ENCODE measurements around the gene USP31. TPM values are rescaled to one million over a fixed set of nuclear protein-coding genes. Genes with fewer than 3 reads are reported as not detected.

USP31 gene
- total RNA-seq, 2 donors from 2014 or later: 13.0 to 18.9 TPM

DNA sequence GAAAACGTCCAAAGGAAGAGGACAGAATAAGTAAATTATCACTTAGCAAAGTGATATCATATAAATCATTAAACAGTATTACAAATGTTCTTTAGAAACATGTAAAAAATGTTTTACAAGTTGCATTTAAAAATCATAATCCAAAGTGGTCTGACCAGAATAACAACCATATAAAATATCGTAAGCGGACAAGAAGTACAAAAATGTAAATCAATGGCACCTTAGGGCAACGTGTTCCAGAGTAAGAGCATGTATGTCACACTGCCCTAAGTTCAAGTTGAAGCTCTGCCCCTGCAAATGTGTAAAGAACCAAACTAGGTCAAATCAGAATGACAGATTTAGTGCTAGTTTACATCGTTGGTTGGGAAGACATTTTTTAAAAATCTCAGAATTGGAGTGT, 11.4 kb downstream of the USP31 start:
- no peak for DNase-seq (ENCODE audit: low spot score)
- intact Hi-C loops (cut with DNase I): no loop called here

DNA sequence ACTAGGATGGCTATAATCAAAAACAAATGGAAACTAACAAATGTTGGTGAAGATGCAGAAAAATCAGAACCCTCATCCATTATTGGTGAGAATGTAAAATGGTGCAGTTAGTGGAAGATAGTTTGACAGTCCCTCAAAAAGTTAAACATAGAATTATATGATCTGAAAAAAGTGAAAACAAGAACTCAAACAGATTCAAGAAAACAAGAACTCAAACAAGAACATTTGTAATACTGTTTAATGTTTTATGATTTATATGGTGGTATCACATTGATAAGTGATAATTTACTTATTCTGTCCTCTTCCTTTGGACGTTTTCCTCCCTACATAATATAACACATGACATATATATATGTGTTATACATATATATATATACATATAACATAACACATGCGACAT, 12.0 kb downstream of the USP31 start:
- intact Hi-C loops (cut with DNase I): no loop called here
- no peak for DNase-seq (ENCODE audit: low spot score)

DNA sequence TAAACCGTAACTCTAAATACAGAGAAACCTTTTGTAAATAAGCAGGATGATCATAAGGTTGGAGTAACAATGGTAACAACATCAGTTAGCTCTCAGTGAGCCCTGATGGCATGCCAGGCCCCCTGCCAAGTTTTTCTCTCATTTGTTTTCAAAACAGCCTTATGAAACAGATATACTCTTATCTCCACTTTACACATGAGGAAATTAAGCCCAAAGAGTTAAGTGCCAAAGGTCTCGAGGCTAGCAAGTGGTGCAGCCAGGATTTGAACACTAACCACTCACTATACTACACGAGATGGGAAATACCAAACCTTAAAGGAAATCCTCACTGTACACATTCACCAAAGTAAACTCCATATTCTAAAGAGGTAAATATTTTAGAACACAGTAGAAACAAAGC, 15.0 kb downstream of the USP31 start:
- intact Hi-C loops (cut with DNase I): no loop called here
- no peak for DNase-seq (ENCODE audit: low spot score)

DNA sequence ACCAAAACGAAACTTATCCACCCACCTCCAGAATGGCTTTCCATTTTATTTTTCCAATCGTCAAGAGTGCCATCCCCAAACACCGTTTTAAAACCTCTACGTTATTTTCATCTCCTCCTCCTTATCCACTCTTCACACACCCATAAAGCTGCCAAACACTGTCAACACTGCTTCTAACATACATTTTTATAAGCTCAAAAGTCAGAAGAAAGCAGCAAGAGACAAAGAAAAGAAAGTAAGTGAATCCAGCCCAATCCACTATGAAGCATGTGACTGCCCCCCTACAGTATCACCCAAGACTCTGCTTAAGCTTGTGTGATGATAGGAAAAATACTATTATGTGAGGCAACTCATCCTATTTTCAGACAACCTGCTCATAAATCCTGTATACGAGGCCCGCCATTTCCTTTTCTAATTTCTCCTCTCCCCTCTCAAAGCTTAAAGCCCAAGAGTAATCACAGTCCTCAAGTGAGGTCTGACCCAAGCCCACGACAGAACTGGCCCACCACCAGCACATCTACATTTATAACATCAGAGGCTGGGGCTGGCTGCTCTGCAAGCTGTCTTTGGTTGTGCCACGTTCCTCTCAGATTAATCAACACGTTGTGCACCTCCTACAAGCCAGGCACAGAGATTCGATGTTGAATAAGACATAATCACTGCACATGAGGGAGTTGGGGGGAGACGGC, 16.3 kb downstream of the USP31 start:
- no peak for DNase-seq (ENCODE audit: low spot score)
- intact Hi-C loops (cut with DNase I): no loop called here

DNA sequence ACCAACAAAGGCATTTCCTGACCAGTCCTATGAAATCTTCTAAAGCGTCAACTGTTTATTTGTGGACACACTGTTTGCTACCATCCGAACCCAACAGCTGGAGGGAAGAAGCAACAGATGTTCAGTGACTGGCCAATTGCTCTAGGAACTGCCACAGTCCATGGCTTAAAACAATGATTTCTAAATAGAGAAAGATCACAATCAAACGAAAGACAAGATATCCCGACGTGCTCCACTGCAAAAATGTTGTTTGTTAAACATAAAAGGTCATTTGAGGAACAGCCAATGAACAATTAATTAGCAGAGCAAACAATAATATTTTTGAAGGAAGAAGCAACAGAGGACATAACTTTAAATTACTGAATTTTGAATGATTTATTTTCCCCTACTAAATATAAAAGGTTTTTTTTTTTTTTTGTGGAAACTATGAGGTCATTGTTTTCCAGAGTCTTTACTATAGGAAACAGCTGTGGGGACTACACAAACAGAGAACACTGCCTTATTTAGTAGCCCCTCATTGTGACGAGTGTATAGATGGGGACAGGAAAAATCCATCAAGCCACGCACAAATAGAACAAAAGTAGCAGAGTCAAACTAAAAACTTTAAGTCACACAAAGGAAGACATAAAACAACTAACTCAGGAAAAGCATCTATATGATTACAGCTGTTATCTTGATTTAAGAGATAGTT, 17.2 kb downstream of the USP31 start:
- no peak for DNase-seq (ENCODE audit: low spot score)
- intact Hi-C loops (cut with DNase I): no loop called here

DNA sequence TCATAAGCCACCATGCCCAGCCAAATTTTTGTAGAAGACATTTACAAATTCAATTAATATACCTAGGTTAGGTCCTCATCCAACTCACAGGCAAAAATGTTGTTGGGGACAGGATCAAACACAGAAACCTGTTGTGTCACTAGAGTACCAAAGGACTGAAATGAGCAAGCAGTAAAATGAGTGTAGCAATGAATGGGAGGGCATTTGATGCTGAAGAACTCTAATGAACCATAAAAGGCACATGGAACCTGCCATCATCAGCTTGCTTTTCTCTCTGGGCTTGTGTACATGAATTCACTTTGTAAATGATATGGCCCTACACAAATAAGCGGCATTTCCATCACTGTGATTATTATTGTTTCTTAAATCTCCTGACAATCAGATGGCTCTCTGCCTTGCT, 17.8 kb downstream of the USP31 start:
- intact Hi-C loops (cut with DNase I): no loop called here
- DNase-seq (ENCODE audit: low spot score): no peak

DNA sequence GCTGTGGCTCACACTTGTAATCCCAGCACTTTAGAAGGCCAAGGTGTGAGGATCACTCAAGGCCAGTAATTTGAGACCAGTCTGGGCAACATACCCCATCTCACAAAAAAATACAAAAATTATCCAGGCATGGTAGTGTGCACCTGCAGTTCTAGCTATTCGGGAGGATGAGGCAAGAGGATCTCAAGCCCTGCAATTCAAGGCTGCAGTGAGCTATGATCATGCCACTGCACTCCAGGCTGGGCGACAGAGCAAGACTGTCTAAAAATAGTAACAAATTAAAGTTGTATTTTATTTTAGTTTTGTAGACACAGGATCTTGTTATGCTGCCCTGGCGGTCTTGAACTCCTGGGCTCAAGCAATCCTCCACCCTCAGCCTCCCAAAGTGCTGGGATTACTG, 18.2 kb downstream of the USP31 start:
- DNase-seq (ENCODE audit: low spot score): no peak
- intact Hi-C loops (cut with DNase I): no loop called here

DNA sequence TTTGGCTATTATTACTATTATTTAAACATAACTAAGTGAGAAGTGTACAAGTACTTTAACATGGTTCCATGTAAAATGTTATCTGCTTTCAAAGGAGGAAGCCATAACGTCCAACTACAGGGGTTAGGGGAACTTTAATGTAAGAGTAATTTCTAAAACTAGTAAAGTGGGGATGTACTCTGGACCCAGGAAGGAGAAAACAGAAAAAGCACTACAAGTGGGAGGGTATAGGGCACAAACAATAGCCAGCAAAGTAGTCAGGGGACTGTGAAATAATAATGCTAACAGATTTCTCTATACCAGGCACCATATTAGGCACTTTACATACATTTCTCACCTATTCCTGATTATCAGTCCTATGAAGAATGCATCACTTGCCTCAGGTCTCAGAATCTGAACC, 19.6 kb downstream of the USP31 start:
- DNase-seq (ENCODE audit: low spot score): no peak
- intact Hi-C loops (cut with DNase I): no loop called here

DNA sequence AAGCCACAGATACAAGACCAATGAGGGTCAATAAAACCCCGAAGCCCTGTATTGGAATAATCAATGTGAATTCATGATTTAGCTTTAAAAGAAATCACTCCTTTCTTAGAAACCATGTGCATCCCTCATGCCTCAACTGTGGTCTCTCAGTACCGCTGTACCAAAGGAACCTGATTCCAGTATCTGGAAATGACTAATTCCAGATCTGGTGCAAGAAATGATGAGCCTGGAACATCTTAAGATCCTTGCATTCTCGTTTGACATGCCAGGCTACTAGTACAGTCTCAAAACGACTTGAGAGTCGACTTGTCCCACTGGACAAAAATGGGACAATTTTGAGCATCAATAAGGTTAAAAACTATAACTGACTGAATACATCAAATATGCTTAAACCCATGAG, 21.2 kb downstream of the USP31 start:
- DNase-seq (ENCODE audit: low spot score): no peak
- intact Hi-C loops (cut with DNase I): no loop called here

DNA sequence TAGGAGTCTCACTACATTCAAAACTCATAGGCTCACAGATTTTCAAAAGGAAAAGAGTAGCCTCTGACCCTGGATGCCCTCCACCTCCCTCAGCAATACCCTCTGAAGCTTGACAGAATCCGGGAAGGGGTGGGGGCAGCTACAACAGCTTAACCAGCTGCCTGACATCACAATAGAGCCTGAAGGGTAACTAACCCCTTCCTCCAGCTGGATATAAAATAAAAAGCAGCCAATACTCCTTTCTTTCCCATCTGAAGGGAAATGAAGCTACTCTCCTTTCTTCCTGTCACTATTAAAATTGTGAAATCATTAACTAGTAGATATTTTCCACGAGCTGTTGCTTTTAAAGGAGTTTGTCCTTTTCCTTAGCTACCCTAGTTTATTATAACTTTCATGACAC, 24.0 kb downstream of the USP31 start:
- intact Hi-C loops (cut with DNase I): no loop called here
- no peak for DNase-seq (ENCODE audit: low spot score)

DNA sequence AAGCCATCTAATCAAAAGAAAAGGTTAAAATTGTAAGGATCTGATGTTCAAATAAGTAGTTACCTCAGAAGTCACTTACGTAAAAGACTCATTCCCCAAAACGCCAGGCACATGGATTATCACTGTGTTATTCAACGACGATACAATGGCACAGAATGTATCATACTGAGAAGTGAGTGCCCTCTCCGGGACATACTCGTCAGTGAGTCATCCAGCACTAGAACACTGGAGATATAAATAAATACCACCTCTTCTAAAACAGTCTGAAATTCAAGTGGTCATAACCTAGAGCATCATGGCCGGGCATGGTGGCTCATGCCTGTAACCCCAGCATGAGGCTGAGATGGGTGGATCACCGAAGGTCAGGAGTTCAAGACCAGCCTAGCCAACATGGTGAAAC, 24.9 kb downstream of the USP31 start:
- intact Hi-C loops (cut with DNase I): no loop called here
- DNase-seq (ENCODE audit: low spot score): no peak

DNA sequence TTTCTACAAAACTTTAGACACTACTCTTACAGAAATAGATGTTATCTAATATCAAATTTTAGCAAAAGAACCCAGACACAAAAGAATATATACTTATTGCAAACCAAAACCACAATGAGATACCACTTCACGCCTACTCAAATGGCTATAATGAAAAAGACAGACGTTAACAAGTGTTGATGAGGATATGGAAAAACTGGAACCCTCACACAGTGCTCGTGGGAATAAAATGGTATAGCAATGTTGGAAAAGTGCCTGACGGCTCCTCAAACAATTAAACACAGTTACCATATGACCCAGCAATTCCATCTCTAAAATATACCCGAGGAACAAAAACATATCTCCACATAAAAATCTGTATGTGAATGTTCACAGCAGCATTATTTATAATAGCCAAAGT, 27.1 kb downstream of the USP31 start:
- intact Hi-C loops (cut with DNase I): no loop called here
- DNase-seq (ENCODE audit: low spot score): no peak

DNA sequence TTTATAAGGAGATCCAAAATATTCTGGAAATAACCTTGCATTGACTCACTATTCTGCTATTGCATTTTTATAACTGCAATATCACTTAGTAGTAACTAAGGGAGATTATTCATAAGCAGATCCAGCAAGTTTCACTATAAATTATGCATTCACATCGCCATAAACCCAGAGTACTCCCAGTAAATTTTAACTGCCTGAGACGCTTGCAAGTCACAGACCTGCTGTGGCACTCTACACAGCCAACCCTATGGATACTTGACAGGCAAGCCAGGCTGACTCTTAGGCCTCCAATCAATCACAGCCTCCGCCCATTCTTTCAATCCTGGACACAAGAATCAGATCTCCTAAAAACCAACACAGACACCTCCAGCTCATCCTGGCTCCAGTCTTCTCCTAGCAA, 28.2 kb downstream of the USP31 start:
- no peak for DNase-seq (ENCODE audit: low spot score)
- intact Hi-C loops (cut with DNase I): no loop called here

DNA sequence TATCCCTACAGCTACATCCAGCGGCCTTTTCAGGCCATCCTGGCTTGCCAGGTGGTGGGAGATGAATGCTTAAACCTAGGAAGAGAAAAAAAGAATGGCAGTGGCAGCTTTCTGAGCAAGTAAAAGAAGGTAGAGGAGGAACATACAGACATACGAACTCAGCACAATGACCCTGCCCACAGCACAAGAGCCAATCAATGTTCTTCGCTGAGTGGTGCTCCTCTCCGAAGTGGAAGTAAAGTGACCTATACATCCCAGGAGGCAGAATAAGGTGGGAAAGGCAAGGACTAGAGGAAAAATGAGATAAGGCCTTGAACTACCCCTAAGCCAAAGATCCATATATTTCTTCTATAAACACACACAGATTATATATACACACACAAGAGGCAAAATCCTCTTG, 28.7 kb downstream of the USP31 start:
- intact Hi-C loops (cut with DNase I): no loop called here
- no peak for DNase-seq (ENCODE audit: low spot score)

DNA sequence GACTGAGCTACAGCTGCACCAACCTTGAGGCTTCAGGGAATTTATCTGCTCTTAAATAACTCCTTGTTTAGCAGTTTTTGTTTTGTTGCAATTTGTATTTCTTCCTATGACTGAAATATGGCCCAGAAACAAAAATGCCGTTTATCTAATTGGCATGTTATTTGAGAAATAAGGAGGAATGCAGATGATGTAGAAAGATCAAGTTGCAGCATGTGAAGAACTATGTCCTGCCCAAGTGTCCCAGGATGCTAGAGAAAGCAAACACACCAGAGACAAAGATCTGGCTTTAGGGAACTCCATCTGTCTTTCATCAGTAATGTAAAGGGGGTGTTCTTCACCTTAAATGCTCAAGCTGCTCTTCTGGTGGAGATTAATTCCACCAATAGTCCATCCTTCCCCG, 29.7 kb downstream of the USP31 start:
- DNase-seq (ENCODE audit: low spot score): no peak
- intact Hi-C loops (cut with DNase I): no loop called here

DNA sequence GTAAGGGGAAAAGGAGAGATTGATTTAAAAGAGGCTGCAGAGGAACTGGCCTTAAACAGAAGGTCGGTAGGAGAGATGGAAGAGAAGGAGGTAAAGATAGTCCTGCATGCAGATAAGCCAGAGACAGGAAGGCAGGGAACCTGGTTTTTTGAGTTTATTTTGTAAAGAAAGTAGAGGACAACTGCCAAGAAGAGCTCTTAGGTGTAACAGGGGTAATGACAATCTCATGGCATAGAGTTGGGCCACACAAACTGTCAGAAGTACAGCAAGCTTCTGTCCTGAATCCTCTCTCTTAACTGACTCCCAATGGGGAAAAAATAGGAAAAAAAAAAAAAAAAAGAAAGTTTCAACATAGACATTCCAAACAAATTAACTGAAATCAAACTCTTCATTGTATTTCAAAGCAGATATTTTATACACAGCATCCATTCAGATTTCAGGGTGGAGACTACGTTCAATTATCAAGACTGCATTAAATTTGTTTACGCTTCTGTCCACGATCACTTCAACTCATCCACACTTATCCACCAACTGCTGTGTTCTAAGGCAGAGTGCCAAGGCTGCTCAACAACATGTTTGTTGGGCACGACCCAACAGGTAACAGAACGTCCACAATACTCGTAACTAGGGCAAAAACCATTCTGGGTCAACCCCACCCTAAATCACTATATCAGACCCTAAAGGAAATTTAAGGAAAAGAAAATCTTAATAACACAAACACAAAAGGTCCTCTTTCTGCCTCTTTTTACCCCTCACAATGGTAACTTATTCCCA, 34.9 kb downstream of the USP31 start:
- intact Hi-C loops (cut with DNase I): loop anchor here in 1 of 2 donors (5.0 kb wide), 1 partner anchor 1962 kb away; the partner anchor contains the start of gene DNAH3
- no peak for DNase-seq (ENCODE audit: low spot score)

DNA sequence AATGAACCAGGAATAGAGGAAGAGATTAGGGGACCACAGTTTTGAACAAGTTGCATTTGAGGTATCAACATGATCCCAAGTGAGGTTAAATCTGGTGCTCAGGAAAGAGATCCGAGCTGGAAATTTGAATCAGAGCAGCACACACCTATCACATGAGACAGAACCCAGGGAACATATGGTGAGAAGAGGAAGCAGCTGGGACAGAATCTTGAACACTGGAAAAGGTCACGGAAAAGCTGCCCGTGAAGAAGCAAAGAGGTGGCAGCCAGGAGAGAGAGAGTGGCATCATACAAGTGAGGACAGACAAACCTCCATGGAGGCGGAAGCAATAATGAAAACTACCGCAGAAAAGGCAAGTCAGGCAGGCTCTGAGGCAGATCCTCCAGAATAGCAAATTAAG, 36.1 kb downstream of the USP31 start:
- DNase-seq (ENCODE audit: low spot score): no peak
- intact Hi-C loops (cut with DNase I): loop anchor here in 1 of 2 donors (5.0 kb wide), 1 partner anchor 1961 kb away; the partner anchor contains the start of gene DNAH3

DNA sequence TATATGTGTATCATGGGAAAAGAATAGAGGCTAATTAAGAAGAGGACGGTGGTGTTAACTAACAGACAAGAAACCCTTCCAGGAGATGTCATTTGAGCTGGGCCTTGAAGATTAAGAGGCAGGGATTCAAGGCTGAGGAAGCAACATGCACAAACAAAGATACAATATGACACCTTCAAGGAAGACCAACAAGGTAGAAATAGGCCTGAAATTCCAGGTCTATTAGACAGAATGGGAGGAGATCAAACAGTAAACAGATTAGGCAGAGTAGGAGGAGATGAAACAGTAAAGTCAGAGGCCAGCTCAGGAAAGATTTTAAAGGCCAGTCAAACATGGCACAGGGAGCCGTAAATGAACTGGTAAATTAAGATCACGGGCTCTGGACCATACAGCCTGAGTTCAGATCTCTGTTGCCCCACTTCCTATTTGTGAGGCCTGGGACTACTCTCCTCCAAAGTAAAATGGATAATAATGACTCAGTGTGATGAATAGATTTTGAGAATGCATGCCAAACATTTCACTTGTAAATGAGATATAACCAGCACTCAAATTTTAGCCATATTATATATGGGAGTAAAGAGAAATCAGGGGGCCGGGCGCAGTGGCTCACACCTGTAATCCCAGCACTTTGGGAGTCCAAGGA, 38.9 kb downstream of the USP31 start:
- intact Hi-C loops (cut with DNase I): loop anchor here in 1 of 2 donors (5.0 kb wide), 1 partner anchor 1958 kb away; the partner anchor contains the start of gene DNAH3

DNA sequence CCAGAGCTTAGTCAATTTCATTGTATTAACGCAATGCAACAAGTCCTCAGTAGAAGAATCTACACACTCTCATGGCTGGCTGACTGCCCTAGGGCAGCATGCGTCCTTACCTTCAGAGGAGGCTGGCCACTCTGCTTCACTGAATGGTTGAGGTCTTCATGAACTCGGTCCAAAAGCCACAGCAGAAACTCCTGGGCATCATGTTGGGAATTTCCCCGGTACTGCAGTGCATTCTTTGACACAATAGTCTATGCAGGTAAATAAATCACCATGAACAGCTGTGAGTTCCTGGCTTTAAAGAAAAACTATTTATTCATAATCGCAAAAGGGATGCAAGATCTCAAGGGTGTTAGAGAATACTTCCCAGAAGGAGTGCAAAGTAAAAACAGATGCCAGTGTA, 41.3 kb downstream of the USP31 start:
- intact Hi-C loops (cut with DNase I): no loop called here

More for the DNA sequence above, 38.9 kb downstream of the USP31 start:
- DNase-seq (ENCODE audit: low spot score): no peak

DNA sequence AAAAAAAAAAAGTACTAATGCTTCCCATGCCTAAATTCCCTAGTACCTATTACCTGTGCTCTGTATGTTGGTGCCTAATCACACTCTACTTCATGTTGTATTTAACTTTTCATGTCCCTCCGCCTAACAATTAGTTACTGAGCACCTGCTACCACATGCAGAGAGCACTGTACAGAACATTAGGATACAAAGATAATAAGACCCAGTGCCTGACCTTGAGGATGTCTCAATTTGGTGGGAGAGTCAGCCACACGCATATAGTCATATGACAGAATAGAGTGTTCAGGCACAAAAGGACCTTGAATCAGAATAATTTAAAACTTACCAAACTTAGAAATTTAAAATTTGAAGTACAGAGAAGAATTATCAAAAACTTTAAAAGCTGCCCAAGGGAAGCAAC, 42.1 kb downstream of the USP31 start:
- intact Hi-C loops (cut with DNase I): no loop called here
- no peak for DNase-seq (ENCODE audit: low spot score)

More for the DNA sequence above, 41.3 kb downstream of the USP31 start:
- no peak for DNase-seq (ENCODE audit: low spot score)
